K562 (cell line): ENCODE data around the gene SRD5A2. TPM values are rescaled to one million over a fixed set of nuclear protein-coding genes. Genes with fewer than 3 reads are reported as not detected.

ENCODE experiments used
- ATAC-seq: fragments of 200-7000 bp; cut with Tn5 transposase; 3 replicates; pipeline ENCODE4 v1.9.1; 2020; ENCODE audit warnings: moderate library complexity
- BruUV-seq: library from RNA; stranded (reverse); fragments of 400-500 nt; replicated peaks from 2 replicates; lab custom pipeline; 2021; lab: Mats Ljungman, UMichigan
- CTCF ChIA-PET: fragments of 300-600 bp; formaldehyde crosslinking; extraction: SDS; loops from one replicate; lab custom pipeline; 2021; ENCODE audit warnings: low intra/inter-chr PET ratio; lab: Yijun Ruan, JAX
- POLR2A ChIA-PET: fragments of 300-600, 350-650 bp; sonication (Branson Sonifier 250); formaldehyde crosslinking; extraction: SDS; loops from one replicate; lab custom pipeline; 2021; ENCODE audit warnings: antibody characterized with exemption, inconsistent platforms; lab: Yijun Ruan, JAX
- DNase-seq, 4 experiments: peaks; one replicate each; pipeline versions ENCODE4 v3.0.0 to v3.0.0-alpha.2; 2011 to 2018; ENCODE audit warnings: low spot score in 3 of 4, mixed read lengths in 3 of 4; ENCODE audit errors: extremely low read depth in 1 of 4
- FAIRE-seq: peaks from 2 replicates; lab custom pipeline; 2011; peaks lifted over from hg19 to GRCh38; lab: Jason Lieb, UNC
- H2AFZ ChIP-seq: 2 replicates; pipeline ENCODE4 v1.6.0; 2011; ENCODE audit warnings: low read depth, low read length, control low read depth, inconsistent platforms
- H3K27ac ChIP-seq: fragments of 200-600 bp; 3 replicates; pipeline ENCODE4 v1.8.0; 2011; ENCODE audit warnings: low read depth, mild to moderate bottlenecking, control low read depth, inconsistent platforms, low read length, moderate library complexity, mixed read lengths; ENCODE audit errors: extremely low read depth
- H3K27me3 ChIP-seq, 2 experiments: fragments of 300-600 bp in 1 of 2; 2 replicates in 1 of 2; 3 replicates in 1 of 2; pipeline versions ENCODE4 v1.6.0 to v1.8.0; 2011; ENCODE audit warnings: inconsistent platforms in 2 of 2, low read length in 2 of 2, mild to moderate bottlenecking in 1 of 2, mixed read lengths in 1 of 2, moderate library complexity in 1 of 2; ENCODE audit not compliant: control insufficient read depth in 2 of 2, insufficient read depth in 2 of 2
- H3K36me3 ChIP-seq: fragments of 300-600 bp; 3 replicates; pipeline ENCODE4 v1.8.0; 2011; ENCODE audit warnings: mild to moderate bottlenecking, low read length, inconsistent platforms; ENCODE audit not compliant: control insufficient read depth, insufficient read depth
- H3K4me1 ChIP-seq, 2 experiments: fragments of 200-600 bp in 1 of 2; replicated peaks in 1 of 2; 2 replicates in 1 of 2; 3 replicates in 1 of 2; pipeline versions ENCODE4 v1.5.1 to v1.8.0; 2011; ENCODE audit warnings: inconsistent platforms in 2 of 2, low read length in 2 of 2, mild to moderate bottlenecking in 1 of 2, mixed read lengths in 1 of 2, moderate library complexity in 1 of 2; ENCODE audit not compliant: control insufficient read depth in 2 of 2, insufficient read depth in 2 of 2
- H3K4me2 ChIP-seq: 2 replicates; pipeline ENCODE4 v1.6.1; 2011; ENCODE audit warnings: low read length, control low read depth, inconsistent platforms, mixed read lengths; ENCODE audit not compliant: insufficient read depth
- H3K4me3 ChIP-seq: fragments of 200-600 bp; sonication (generic), shearing (Covaris generic); 2 replicates; pipeline ENCODE4 v1.5.1; 2016; ENCODE audit warnings: control low read depth, inconsistent platforms
- H3K79me2 ChIP-seq: fragments of 200-600 bp; 3 replicates; pipeline ENCODE4 v1.8.0; 2011; ENCODE audit warnings: low read length, inconsistent platforms; ENCODE audit not compliant: control insufficient read depth, insufficient read depth
- H3K9ac ChIP-seq, 2 experiments: 2 replicates each; pipeline versions ENCODE4 v1.6.0 to v1.6.1; 2011; ENCODE audit warnings: low read depth in 2 of 2, low read length in 2 of 2, control low read depth in 1 of 2, inconsistent platforms in 1 of 2, mild to moderate bottlenecking in 1 of 2, mixed read lengths in 1 of 2; ENCODE audit not compliant: insufficient read depth in 1 of 2
- H3K9me1 ChIP-seq: one replicate; pipeline ENCODE4 v1.6.0; 2011; ENCODE audit warnings: inconsistent platforms, mild to moderate bottlenecking, low read length, moderate library complexity; ENCODE audit not compliant: control insufficient read depth, insufficient read depth
- H3K9me3 ChIP-seq: replicated peaks from 2 replicates; pipeline ENCODE4 v1.5.1; 2011; ENCODE audit warnings: low read depth, low read length, inconsistent platforms; ENCODE audit not compliant: control insufficient read depth, insufficient read depth
- H4K20me1 ChIP-seq: replicated peaks from 2 replicates; pipeline ENCODE4 v1.6.1; 2011; ENCODE audit warnings: low read length, inconsistent platforms, mixed read lengths; ENCODE audit not compliant: control insufficient read depth, insufficient read depth
- CBFA2T3 ChIP-seq: fragments of 450-650 bp; IDR thresholded peaks from 2 replicates; pipeline ENCODE4 v1.6.1; 2017
- CTCF ChIP-seq, 3 experiments: IDR thresholded peaks in 2 of 3; conservative IDR thresholded peaks in 1 of 3; 2 replicates each; pipeline ENCODE4 v1.5.1; 2011 to 2012; ENCODE audit warnings: low read length in 3 of 3, mild to moderate bottlenecking in 3 of 3, control low read depth in 2 of 3, improper control_type of control experiment in 1 of 3, inconsistent platforms in 1 of 3, low read depth in 1 of 3, mixed read lengths in 1 of 3, moderate library complexity in 1 of 3; ENCODE audit not compliant: insufficient read depth in 2 of 3
- DPF2 ChIP-seq: fragments of 450-650 bp; IDR thresholded peaks from 2 replicates; pipeline ENCODE4 v1.6.1; 2016
- E2F4 ChIP-seq: sonication (generic); formaldehyde crosslinking; IDR thresholded peaks from 2 replicates; pipeline ENCODE4 v1.8.0; 2022; ENCODE audit warnings: mild to moderate bottlenecking, low read depth, missing genetic modification reagents
- HDAC2 ChIP-seq: fragments of 450-650 bp; IDR thresholded peaks from 2 replicates; pipeline ENCODE4 v1.6.1; 2016; ENCODE audit warnings: mild to moderate bottlenecking
- HDAC3 ChIP-seq: fragments of 450-650 bp; IDR thresholded peaks from 2 replicates; pipeline ENCODE4 v1.6.1; 2018; ENCODE audit warnings: borderline replicate concordance, mild to moderate bottlenecking, moderate library complexity; ENCODE audit not compliant: partially characterized antibody
- HDAC6 ChIP-seq: IDR thresholded peaks from 2 replicates; pipeline ENCODE4 v1.6.1; 2012; ENCODE audit warnings: low read depth, mild to moderate bottlenecking, control low read depth, inconsistent platforms, low read length, moderate library complexity
- HNRNPH1 ChIP-seq: fragments of 200-400 bp; formaldehyde crosslinking; optimal IDR thresholded peaks from 2 replicates; pipeline ENCODE3; 2017; ENCODE audit warnings: low read depth, mild to moderate bottlenecking, low read length, moderate library complexity
- MBD1 ChIP-seq: fragments of 250-450 bp; sonication (Bioruptor Pico); IDR thresholded peaks from 2 replicates; pipeline ENCODE4 v1.8.0; 2022; ENCODE audit warnings: inconsistent platforms
- MCM7 ChIP-seq, 2 experiments: fragments of 450-650 bp; IDR thresholded peaks; 2 replicates each; pipeline ENCODE4 v1.6.1; 2016 to 2018
- NFE2 ChIP-seq: IDR thresholded peaks from 2 replicates; pipeline ENCODE4 v1.6.1; 2014; ENCODE audit warnings: antibody characterized with exemption, low read depth
- OTX1 ChIP-seq: fragments of 450-650 bp; formaldehyde crosslinking; IDR thresholded peaks from 2 replicates; pipeline ENCODE4 v1.4.0; 2022; ENCODE audit warnings: mild to moderate bottlenecking
- SOX6 ChIP-seq: fragments of 450-650 bp; IDR thresholded peaks from 2 replicates; pipeline ENCODE4 v1.6.1; 2014; ENCODE audit warnings: mild to moderate bottlenecking
- TGIF2 ChIP-seq: sonication (generic); formaldehyde crosslinking; IDR thresholded peaks from 2 replicates; pipeline ENCODE4 v1.8.1; 2022; ENCODE audit warnings: mild to moderate bottlenecking, missing genetic modification reagents, moderate library complexity
- ZFP36 ChIP-seq: fragments of 150-350 bp; IDR thresholded peaks from 2 replicates; pipeline ENCODE4 v1.6.1; 2018; ENCODE audit warnings: low read length, low read depth; ENCODE audit not compliant: partially characterized antibody
- ZKSCAN1 ChIP-seq: fragments of 150-350 bp; IDR thresholded peaks from 2 replicates; pipeline ENCODE4 v1.6.1; 2016; ENCODE audit warnings: low read depth, low read length
- ZNF57 ChIP-seq: fragments of 450-650 bp; formaldehyde crosslinking; IDR thresholded peaks from 2 replicates; pipeline ENCODE4 v1.4.0; 2020; ENCODE audit warnings: mild to moderate bottlenecking, moderate library complexity
- ZNF655 ChIP-seq: fragments of 250-450 bp; sonication (Bioruptor Pico); IDR thresholded peaks from 2 replicates; pipeline ENCODE4 v1.5.0; 2021
- WGBS: fragments of 100-300 bp; shearing (Covaris generic); methylation state at CpG from one replicate; pipeline ENCODE4 v1.1.6; 2016; ENCODE audit warnings: low coverage, mixed read lengths; ENCODE audit not compliant: insufficient coverage; ENCODE audit errors: missing lambda C conversion rate; 5-methylcytosine and 5-hydroxymethylcytosine counted together
- in situ Hi-C: fragments of 300-500 bp; cut with MboI; formaldehyde crosslinking; loops from 4 replicates; pipeline ENCODE4 v1.15.0; 2018; ENCODE audit warnings: inconsistent platforms, mixed read lengths
- intact Hi-C: fragments of 100-400 bp; cut with micrococcal nuclease; formaldehyde crosslinking; loops from 2 replicates; pipeline ENCODE4 v1.14.2; 2022
- polyA plus RNA-seq, 8 experiments: library from polyadenylated mRNA; depleted of rRNA in 4 of 8; stranded (reverse) in 5 of 8; unstranded in 3 of 8; fragments of >200 nt; fragmentation: Nextera tagmentation in 2 of 8; fragmentation: Illumina TruSeq in 1 of 8; extraction: Ambion mirVana in 2 of 8; extraction: Trizol in 1 of 8; gene quantifications; 2 replicates each; pipeline versions ENCODE4 v1.2.1 to v1.2.3, GENCODE V29; 2011 to 2014; ENCODE audit warnings: inconsistent platforms in 1 of 8, missing spikeins in 1 of 8
- total RNA-seq, 7 experiments: library from RNA; depleted of rRNA in 6 of 7; stranded (reverse); fragments of >200 nt in 6 of 7; fragmentation: Illumina TruSeq in 2 of 7; extraction: Trizol in 2 of 7; gene quantifications; 2 replicates each; pipeline versions ENCODE4 v1.2.1 to v1.2.3, GENCODE V29; 2011 to 2021; ENCODE audit warnings: low replicate concordance in 1 of 7

SRD5A2 gene
- total and polyA plus RNA-seq, 9 of the 15 experiments (the other 6 are each of a cell fraction or from before 2014, with no cell fraction given) = 0.03 TPM; not detected in 8

DNA sequence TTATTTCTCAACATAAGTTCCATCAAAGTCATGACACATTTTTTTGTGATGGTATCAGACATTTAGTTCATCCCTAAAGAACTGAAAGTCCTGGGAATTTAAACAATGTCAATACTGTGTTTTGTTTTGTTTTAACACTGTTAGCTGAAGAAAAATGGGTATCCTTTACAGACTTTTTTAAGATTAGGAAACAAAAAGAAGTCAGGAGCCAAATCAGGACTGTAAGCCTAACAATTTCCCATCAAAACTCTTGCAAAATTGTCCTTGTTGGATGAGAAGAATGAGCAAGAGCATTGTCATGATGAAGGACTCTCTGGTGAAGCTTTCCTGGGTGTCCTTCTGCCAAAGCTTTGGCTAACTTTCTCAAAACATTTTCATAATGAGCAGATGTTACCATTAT lies 69.4 kb downstream of the SRD5A2 start (continued):
- TF ChIP-seq ZKSCAN1 = no peak
- TF ChIP-seq DPF2 = no peak
- TF ChIP-seq OTX1 (CRISPR knock-in tag) = no peak
- TF ChIP-seq HDAC2 = no peak
- TF ChIP-seq HNRNPH1 = no peak
- TF ChIP-seq MCM7 (IDR thresholded peaks at IDR 0.05) = no peak
- no peak for TF ChIP-seq ZFP36
- TF ChIP-seq NFE2 = no peak
- TF ChIP-seq E2F4 (CRISPR knock-in tag) = no peak
- no peak for TF ChIP-seq SOX6

GRCh38 chr2:31505111-31505510 lies 75.6 kb downstream of the SRD5A2 start:
- POLR2A ChIA-PET = no interaction called here
- WGBS = 0% methylated on average over 2 of the region's 2 CpGs
- no peak for TF ChIP-seq CBFA2T3
- TF ChIP-seq HDAC3 = no peak
- TF ChIP-seq TGIF2 (CRISPR knock-in tag) = no peak
- TF ChIP-seq ZNF655 (CRISPR knock-in tag) = no peak
- no peak for TF ChIP-seq ZNF57 (CRISPR knock-in tag)
- no peak for TF ChIP-seq HDAC6
- no peak for TF ChIP-seq MBD1 (CRISPR knock-in tag)
- TF ChIP-seq CTCF (IDR thresholded peaks at IDR 0.05 in 2 of 3, conservative IDR thresholded peaks at IDR 0.05 in 1 of 3; ENCODE audit: insufficient read depth in 2 of 3, low read depth in 1 of 3, low read length in 3 of 3) = no peak

More at GRCh38 chr2:31505111-31505510, 75.6 kb downstream of the SRD5A2 start:
- H3K27ac ChIP-seq = no peak overlapping the region
- ATAC-seq = no peak
- no peaks in the 10 kb centered on the region for H3K9me1 ChIP-seq
- H3K9ac ChIP-seq = no peak overlapping the region
- no peaks in the 10 kb centered on the region for H3K36me3 ChIP-seq
- no peak overlapping the region for H2AFZ ChIP-seq
- H3K79me2 ChIP-seq = no peaks in the 10 kb centered on the region
- H3K27me3 ChIP-seq = no peaks in the 10 kb centered on the region
- no peaks in the 10 kb centered on the region for H3K9me3 ChIP-seq
- DNase-seq = no peak
- no peak overlapping the region for H3K4me3 ChIP-seq
- H3K4me2 ChIP-seq = no peak overlapping the region
- CTCF ChIA-PET = no interaction called here
- FAIRE-seq = no peak
- BruUV-seq = no TSS peak
- intact Hi-C loops = no loop called here
- no peaks in the 10 kb centered on the region for H4K20me1 ChIP-seq
- H3K4me1 ChIP-seq = no peaks in the 10 kb centered on the region
- in situ Hi-C loops = no loop called here
